Colonic mucosa (tissue), 4 donors: ENCODE data around the gene ITPK1. TPM values are rescaled to one million over a fixed set of nuclear protein-coding genes. Genes with fewer than 3 reads are reported as not detected.

Source experiments
- DNase-seq: peaks from one replicate; pipeline ENCODE4 v3.0.0-alpha.2; 2020
- H3K27ac ChIP-seq: fragments of 200-600 bp; one replicate; pipeline ENCODE4 v1.8.0; 2021
- H3K27me3 ChIP-seq: fragments of 200-600 bp; one replicate; pipeline ENCODE4 v1.8.0; 2021
- H3K36me3 ChIP-seq: fragments of 200-600 bp; one replicate; pipeline ENCODE4 v1.8.0; 2021
- H3K4me1 ChIP-seq: fragments of 200-600 bp; one replicate; pipeline ENCODE4 v1.8.0; 2021; ENCODE audit warnings: mild to moderate bottlenecking
- H3K4me3 ChIP-seq: fragments of 200-600 bp; one replicate; pipeline ENCODE4 v1.8.0; 2021
- H3K9ac ChIP-seq, 2 donors: one replicate each; pipeline ENCODE4 v1.7.0; 2013; ENCODE audit warnings: control low read depth in 2 of 2, low read depth in 2 of 2, low read length in 2 of 2
- H3K9me3 ChIP-seq: fragments of 200-600 bp; one replicate; pipeline ENCODE4 v1.8.0; 2021
- intact Hi-C: fragments of 100-400 bp; cut with DNase I; formaldehyde crosslinking; loops from one replicate; pipeline ENCODE4 v1.14.1; 2022
- total RNA-seq, 2 donors: library from RNA; stranded (reverse); fragmentation: NEBNext Ultra II Directional in 1 of 2; extraction: Animal tissue kit (Norgen Biotek cat#: 25700) in 1 of 2; gene quantifications; one replicate each; pipeline ENCODE4 v1.2.1, GENCODE V29; 2021
- TF ChIP-seq, protein P1 (sequence below): fragments of 200-600 bp; IDR thresholded peaks from one replicate; pipeline ENCODE4 v1.8.0; 2022; ENCODE audit warnings: antibody characterized with exemption, mild to moderate bottlenecking
- donor health status: healthy.
- donor health status: DM: no; HTN: no; CAD: no.
- donor health status: DM: no; HTN: no; CAD: no.

ITPK1 gene
- total RNA-seq, 2 donors from 2014 or later, result 118 to 134 TPM

DNA sequence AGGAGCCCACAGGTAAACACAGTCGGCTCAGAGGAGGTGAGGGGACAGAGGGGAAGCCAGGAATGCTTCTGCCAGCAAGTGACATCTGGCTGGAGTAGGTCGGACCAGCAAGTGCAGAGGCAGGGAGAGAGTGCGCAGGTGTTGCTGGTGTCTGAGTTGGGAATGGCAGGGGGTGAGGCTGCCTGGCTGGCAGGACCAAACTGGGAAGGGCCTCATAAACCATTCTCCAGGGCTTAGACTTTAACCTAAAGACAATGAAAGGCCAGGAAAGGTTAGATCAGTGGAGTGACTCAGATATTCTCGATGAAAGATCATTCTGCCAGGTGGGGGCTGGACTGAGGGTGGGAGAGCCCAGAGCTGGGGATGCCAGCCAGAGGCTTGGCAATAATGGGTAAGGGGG is 66.4 kb downstream of the ITPK1 start:
- Histone ChIP-seq H3K4me3 (no peak overlapping the region), H3K9me3 (no peaks in the 10 kb centered on the region), H3K27me3 (no peaks in the 10 kb centered on the region), H3K4me1 (peaks cover 63% of the 10 kb centered on the region), H3K36me3 (no peaks in the 10 kb centered on the region), H3K27ac (peak overlapping the region; percentile 90), H3K9ac (peak overlapping the region in 1 of 2 donors; percentile 81)
- peak; percentile 87 for DNase-seq
- intact Hi-C loops, result no loop called here
- TF ChIP-seq, protein P1, sequence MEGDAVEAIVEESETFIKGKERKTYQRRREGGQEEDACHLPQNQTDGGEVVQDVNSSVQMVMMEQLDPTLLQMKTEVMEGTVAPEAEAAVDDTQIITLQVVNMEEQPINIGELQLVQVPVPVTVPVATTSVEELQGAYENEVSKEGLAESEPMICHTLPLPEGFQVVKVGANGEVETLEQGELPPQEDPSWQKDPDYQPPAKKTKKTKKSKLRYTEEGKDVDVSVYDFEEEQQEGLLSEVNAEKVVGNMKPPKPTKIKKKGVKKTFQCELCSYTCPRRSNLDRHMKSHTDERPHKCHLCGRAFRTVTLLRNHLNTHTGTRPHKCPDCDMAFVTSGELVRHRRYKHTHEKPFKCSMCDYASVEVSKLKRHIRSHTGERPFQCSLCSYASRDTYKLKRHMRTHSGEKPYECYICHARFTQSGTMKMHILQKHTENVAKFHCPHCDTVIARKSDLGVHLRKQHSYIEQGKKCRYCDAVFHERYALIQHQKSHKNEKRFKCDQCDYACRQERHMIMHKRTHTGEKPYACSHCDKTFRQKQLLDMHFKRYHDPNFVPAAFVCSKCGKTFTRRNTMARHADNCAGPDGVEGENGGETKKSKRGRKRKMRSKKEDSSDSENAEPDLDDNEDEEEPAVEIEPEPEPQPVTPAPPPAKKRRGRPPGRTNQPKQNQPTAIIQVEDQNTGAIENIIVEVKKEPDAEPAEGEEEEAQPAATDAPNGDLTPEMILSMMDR, result no peak

GRCh38 chr14:93048843-93049242 is 66.9 kb downstream of the ITPK1 start:
- no peak for DNase-seq
- Histone ChIP-seq H3K36me3 (no peaks in the 10 kb centered on the region), H3K4me1 (peaks cover 61% of the 10 kb centered on the region), H3K4me3 (no peak overlapping the region), H3K27ac (peak overlapping the region; percentile 90), H3K9me3 (no peaks in the 10 kb centered on the region), H3K9ac (peak overlapping the region in 1 of 2 donors; percentile 81), H3K27me3 (no peaks in the 10 kb centered on the region)
- TF ChIP-seq, protein P1, result no peak
- intact Hi-C loops, result no loop called here

DNA sequence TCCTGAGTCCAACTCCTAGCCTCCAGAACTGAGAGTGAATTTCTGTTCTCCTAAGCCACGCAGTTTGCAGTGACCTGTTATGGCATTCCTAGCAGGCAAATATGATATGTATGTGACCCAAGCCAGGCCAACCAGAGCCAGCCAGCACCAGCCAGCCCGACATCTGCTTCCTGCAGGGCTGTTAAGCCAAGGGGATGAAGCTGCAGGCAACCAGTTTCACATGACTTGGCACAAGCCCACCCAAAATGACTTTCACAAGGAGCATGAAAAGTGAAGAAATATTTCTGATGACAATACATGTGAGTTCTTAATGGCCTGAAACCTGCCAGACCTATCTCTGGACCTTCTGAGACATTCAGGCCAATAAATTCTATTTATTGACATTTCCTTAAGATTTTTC is 68.1 kb downstream of the ITPK1 start:
- Histone ChIP-seq H3K4me3 (no peak overlapping the region), H3K36me3 (no peaks in the 10 kb centered on the region), H3K27ac (no peak overlapping the region), H3K27me3 (no peaks in the 10 kb centered on the region), H3K9me3 (no peaks in the 10 kb centered on the region), H3K9ac (peak overlapping the region in 1 of 2 donors; percentile 26), H3K4me1 (peaks cover 55% of the 10 kb centered on the region)
- no peak for DNase-seq
- TF ChIP-seq, protein P1, result no peak
- intact Hi-C loops, result no loop called here

GRCh38 chr14:93047157-93047556 is 68.6 kb downstream of the ITPK1 start:
- TF ChIP-seq, protein P1, result no peak
- intact Hi-C loops, result no loop called here
- no peaks in the 10 kb centered on the region for H3K27me3 ChIP-seq
- peak overlapping the region; percentile 45 for H3K27ac ChIP-seq
- H3K36me3 ChIP-seq, result no peaks in the 10 kb centered on the region
- H3K9ac ChIP-seq, result no peak overlapping the region
- H3K9me3 ChIP-seq, result no peaks in the 10 kb centered on the region
- H3K4me1 ChIP-seq, result peaks cover 51% of the 10 kb centered on the region
- no peak for DNase-seq
- no peak overlapping the region for H3K4me3 ChIP-seq

- Histone ChIP-seq H3K9ac (no peak overlapping the region), H3K27ac (peak overlapping the region; percentile 45), H3K4me1 (peaks cover 47% of the 10 kb centered on the region), H3K27me3 (no peaks in the 10 kb centered on the region), H3K36me3 (no peaks in the 10 kb centered on the region), H3K4me3 (no peak overlapping the region), H3K9me3 (no peaks in the 10 kb centered on the region)
- no peak for DNase-seq
- TF ChIP-seq, protein P1, result no peak
- intact Hi-C loops, result no loop called here
Measured at GRCh38 chr14:93046705-93047050, 69.0 kb downstream of the ITPK1 start.
